ENCODE measurements around the gene CD34.

DNA sequence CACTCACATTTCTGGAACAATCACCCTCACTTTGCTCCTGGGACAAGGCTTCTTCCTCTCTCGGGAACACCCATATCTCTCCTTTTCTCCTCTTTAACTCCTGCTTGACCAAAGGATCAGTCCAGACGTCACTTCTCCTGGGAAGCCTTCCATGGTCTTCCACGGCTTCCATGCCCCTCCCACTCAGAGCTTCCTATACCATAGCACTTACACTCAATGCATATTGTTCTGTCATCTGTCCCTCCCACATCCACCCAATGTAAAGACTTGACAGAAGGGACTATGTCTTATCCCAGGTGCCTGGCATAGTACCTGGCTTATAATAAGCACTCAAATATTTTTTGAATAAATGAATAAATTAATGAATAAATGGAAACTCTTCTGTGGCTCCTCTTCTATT is 28.2 kb downstream of the CD34 start:
- TF ChIP-seq, protein P1, sequence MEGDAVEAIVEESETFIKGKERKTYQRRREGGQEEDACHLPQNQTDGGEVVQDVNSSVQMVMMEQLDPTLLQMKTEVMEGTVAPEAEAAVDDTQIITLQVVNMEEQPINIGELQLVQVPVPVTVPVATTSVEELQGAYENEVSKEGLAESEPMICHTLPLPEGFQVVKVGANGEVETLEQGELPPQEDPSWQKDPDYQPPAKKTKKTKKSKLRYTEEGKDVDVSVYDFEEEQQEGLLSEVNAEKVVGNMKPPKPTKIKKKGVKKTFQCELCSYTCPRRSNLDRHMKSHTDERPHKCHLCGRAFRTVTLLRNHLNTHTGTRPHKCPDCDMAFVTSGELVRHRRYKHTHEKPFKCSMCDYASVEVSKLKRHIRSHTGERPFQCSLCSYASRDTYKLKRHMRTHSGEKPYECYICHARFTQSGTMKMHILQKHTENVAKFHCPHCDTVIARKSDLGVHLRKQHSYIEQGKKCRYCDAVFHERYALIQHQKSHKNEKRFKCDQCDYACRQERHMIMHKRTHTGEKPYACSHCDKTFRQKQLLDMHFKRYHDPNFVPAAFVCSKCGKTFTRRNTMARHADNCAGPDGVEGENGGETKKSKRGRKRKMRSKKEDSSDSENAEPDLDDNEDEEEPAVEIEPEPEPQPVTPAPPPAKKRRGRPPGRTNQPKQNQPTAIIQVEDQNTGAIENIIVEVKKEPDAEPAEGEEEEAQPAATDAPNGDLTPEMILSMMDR (conservative IDR thresholded peaks at IDR 0.05; ENCODE audit: low read length) = no peak
- TF ChIP-seq EZH2phosphoT487 (IDR thresholded peaks at IDR 0.05; ENCODE audit: borderline replicate concordance, low read depth, low read length) = no peak
